ENCODE results near the gene PPP2R3B. TPM values are rescaled to one million over a fixed set of nuclear protein-coding genes. Genes with fewer than 3 reads are reported as not detected.

PPP2R3B gene
- total RNA-seq, 6 experiments from 2014 or later: 4.2 to 6.3 (median 5.3) TPM

DNA sequence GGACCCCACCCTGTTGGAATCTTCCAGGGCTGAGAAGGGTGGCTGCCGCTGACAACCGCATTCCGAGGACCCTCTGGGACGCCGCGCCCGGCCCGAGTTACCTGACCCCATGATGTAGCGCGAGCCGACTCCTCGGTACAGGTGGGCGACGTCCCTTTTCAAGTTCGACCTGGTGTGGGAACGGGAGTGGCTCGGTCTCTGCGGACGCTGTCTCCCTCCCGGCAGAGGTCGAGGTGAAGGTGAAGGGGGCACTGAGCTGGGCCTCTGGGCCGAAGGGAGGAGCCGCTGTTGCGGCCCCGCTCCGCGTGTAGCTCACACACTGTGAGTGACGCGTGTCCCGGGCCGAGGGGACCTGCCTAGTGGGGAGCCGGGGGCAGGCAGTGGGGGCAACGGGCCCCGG is 72.7 kb downstream of the PPP2R3B start:
- H3K9me3 ChIP-seq: no peaks in the 10 kb centered on the region
- TF ChIP-seq CTCF (IDR thresholded peaks at IDR 0.05) (no peak), POLR2A (IDR thresholded peaks at IDR 0.05) (no peak)
- ATAC-seq (no peak), DNase-seq (peak; percentile 25 to 55 (median 42))
- no peaks in the 10 kb centered on the region for H3K4me1 ChIP-seq
- no peak overlapping the region for H3K27ac ChIP-seq
- no peaks in the 10 kb centered on the region for H3K27me3 ChIP-seq
- H3K36me3 ChIP-seq: peaks cover 0 to 45% (median 12%) of the 10 kb centered on the region in 4 donors
- intact Hi-C loops (cut with DNase I): no loop called here
- no peak overlapping the region for H3K4me3 ChIP-seq
- 95% methylated on average over 13 of the region's 34 CpGs for WGBS (ENCODE audit: insufficient coverage, low coverage, low lambda C conversion rate, missing lambda C conversion rate)

DNA sequence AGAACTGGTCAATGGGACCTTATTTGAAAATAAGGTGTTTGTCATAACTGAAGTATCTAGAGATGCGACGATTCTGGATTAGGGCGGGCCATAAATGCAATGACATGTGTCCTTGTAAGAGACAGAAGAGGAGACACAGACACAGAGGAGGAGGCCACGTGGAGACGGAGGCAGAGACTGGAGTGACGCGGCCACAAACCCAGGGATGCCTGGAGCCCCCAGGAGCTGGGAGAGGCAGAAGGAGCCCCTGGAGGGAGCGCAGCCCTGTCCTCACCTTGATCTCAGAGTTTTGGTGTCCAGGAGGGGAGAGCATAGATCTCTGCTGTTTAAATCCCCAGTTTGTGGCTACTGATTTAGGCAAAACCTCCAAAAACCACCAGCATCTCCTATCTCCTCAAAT is 73.2 kb downstream of the PPP2R3B start:
- peak; percentile 9 to 28 (median 24) for DNase-seq
- H3K27ac ChIP-seq: no peak overlapping the region
- no peaks in the 10 kb centered on the region for H3K9me3 ChIP-seq
- intact Hi-C loops (cut with DNase I): no loop called here
- H3K27me3 ChIP-seq: no peaks in the 10 kb centered on the region
- no peak overlapping the region for H3K4me3 ChIP-seq
- WGBS (ENCODE audit: insufficient coverage, low coverage, low lambda C conversion rate, missing lambda C conversion rate): 95% methylated on average over 7 of the region's 8 CpGs
- H3K36me3 ChIP-seq: peaks cover 0 to 46% (median 12%) of the 10 kb centered on the region in 4 donors
- TF ChIP-seq POLR2A (IDR thresholded peaks at IDR 0.05) (no peak), CTCF (IDR thresholded peaks at IDR 0.05) (no peak)
- ATAC-seq: no peak
- H3K4me1 ChIP-seq: no peaks in the 10 kb centered on the region

GRCh38 chrX:312621-313331 is 73.9 kb downstream of the PPP2R3B start:
- intact Hi-C loops (cut with DNase I): no loop called here
- ATAC-seq (no peak), DNase-seq (peak; percentile 15 to 53 (median 42))
- H3K27ac ChIP-seq: no peak overlapping the region
- peaks cover 0 to 54% (median 12%) of the 10 kb centered on the region in 4 donors for H3K36me3 ChIP-seq
- H3K27me3 ChIP-seq: no peaks in the 10 kb centered on the region
- H3K9me3 ChIP-seq: no peaks in the 10 kb centered on the region
- no peaks in the 10 kb centered on the region for H3K4me1 ChIP-seq
- no peak for TF ChIP-seq CTCF (IDR thresholded peaks at IDR 0.05)
- TF ChIP-seq POLR2A (IDR thresholded peaks at IDR 0.05): no peak
- WGBS (ENCODE audit: insufficient coverage, low coverage, low lambda C conversion rate, missing lambda C conversion rate): 85% methylated on average over 9 of the region's 54 CpGs
- H3K4me3 ChIP-seq: no peak overlapping the region

- 96% methylated on average over 24 of the region's 69 CpGs for WGBS (ENCODE audit: insufficient coverage, low coverage, low lambda C conversion rate, missing lambda C conversion rate)
- Histone ChIP-seq H3K4me3 (no peak overlapping the region), H3K36me3 (peaks cover 0 to 67% (median 12%) of the 10 kb centered on the region in 4 donors), H3K27me3 (no peaks in the 10 kb centered on the region), H3K4me1 (no peaks in the 10 kb centered on the region), H3K27ac (no peak overlapping the region), H3K9me3 (no peaks in the 10 kb centered on the region)
- intact Hi-C loops (cut with DNase I): no loop called here
- TF ChIP-seq POLR2A (IDR thresholded peaks at IDR 0.05) (no peak), CTCF (IDR thresholded peaks at IDR 0.05) (no peak)
- DNase-seq (peak; percentile 19 to 49 (median 41)), ATAC-seq (peak in 1 of 4 donors; percentile 8)
These were observed 75.3 kb downstream of the PPP2R3B start for GRCh38 chrX:311156-312129.

All from right lobe of liver (tissue), 6 donors.